ENCODE results near the gene RGS19.

DNA sequence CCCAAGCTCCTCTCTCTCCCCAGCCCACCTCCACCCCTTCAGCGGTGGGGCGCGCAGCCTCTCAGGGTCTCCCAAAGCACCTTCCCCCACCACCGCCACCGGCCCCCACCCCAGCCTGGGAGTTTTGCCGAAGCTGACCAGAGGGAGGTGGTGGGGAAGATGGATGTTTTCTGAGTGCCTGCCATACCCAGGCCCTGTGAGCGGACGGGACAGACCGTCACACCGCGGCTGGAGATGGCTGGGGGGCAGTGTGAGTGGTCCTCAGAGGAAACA is 37.6 kb downstream of the RGS19 start:
- TF ChIP-seq, protein P1, sequence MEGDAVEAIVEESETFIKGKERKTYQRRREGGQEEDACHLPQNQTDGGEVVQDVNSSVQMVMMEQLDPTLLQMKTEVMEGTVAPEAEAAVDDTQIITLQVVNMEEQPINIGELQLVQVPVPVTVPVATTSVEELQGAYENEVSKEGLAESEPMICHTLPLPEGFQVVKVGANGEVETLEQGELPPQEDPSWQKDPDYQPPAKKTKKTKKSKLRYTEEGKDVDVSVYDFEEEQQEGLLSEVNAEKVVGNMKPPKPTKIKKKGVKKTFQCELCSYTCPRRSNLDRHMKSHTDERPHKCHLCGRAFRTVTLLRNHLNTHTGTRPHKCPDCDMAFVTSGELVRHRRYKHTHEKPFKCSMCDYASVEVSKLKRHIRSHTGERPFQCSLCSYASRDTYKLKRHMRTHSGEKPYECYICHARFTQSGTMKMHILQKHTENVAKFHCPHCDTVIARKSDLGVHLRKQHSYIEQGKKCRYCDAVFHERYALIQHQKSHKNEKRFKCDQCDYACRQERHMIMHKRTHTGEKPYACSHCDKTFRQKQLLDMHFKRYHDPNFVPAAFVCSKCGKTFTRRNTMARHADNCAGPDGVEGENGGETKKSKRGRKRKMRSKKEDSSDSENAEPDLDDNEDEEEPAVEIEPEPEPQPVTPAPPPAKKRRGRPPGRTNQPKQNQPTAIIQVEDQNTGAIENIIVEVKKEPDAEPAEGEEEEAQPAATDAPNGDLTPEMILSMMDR (IDR thresholded peaks at IDR 0.05) = no peak
- TF ChIP-seq POLR2A (IDR thresholded peaks at IDR 0.05) = no peak
- TF ChIP-seq EP300 (IDR thresholded peaks at IDR 0.05) = no peak
